HS-5 (cell line): Measurements from ENCODE around the gene FKBP15.
A peak's percentile ranks its signal among the peaks of the same experiment; 100 is the strongest.
"Not testable (repeated sequence)": the region's sequence is repeated elsewhere in the genome, so short reads cannot be mapped to it uniquely, and the experiment has no call there.

ENCODE experiments used
- DNase-seq: peaks from one replicate; pipeline ENCODE4 v3.0.0-alpha.2; 2012; ENCODE audit warnings: low read depth

The FKBP15 gene, protein sequence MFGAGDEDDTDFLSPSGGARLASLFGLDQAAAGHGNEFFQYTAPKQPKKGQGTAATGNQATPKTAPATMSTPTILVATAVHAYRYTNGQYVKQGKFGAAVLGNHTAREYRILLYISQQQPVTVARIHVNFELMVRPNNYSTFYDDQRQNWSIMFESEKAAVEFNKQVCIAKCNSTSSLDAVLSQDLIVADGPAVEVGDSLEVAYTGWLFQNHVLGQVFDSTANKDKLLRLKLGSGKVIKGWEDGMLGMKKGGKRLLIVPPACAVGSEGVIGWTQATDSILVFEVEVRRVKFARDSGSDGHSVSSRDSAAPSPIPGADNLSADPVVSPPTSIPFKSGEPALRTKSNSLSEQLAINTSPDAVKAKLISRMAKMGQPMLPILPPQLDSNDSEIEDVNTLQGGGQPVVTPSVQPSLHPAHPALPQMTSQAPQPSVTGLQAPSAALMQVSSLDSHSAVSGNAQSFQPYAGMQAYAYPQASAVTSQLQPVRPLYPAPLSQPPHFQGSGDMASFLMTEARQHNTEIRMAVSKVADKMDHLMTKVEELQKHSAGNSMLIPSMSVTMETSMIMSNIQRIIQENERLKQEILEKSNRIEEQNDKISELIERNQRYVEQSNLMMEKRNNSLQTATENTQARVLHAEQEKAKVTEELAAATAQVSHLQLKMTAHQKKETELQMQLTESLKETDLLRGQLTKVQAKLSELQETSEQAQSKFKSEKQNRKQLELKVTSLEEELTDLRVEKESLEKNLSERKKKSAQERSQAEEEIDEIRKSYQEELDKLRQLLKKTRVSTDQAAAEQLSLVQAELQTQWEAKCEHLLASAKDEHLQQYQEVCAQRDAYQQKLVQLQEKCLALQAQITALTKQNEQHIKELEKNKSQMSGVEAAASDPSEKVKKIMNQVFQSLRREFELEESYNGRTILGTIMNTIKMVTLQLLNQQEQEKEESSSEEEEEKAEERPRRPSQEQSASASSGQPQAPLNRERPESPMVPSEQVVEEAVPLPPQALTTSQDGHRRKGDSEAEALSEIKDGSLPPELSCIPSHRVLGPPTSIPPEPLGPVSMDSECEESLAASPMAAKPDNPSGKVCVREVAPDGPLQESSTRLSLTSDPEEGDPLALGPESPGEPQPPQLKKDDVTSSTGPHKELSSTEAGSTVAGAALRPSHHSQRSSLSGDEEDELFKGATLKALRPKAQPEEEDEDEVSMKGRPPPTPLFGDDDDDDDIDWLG

GRCh38 chr9:113221003-113221799 is at the start of gene FKBP15, which contains the start of gene SLC31A1:
FKBP15 (minus strand) TSS chr9:113221277; CDS start chr9:113221243, 34 bp downstream.
SLC31A1 (plus strand) TSS chr9:113221544; CDS start chr9:113256149, 34,605 bp downstream.
- DNase-seq: peak; percentile 91

DNA sequence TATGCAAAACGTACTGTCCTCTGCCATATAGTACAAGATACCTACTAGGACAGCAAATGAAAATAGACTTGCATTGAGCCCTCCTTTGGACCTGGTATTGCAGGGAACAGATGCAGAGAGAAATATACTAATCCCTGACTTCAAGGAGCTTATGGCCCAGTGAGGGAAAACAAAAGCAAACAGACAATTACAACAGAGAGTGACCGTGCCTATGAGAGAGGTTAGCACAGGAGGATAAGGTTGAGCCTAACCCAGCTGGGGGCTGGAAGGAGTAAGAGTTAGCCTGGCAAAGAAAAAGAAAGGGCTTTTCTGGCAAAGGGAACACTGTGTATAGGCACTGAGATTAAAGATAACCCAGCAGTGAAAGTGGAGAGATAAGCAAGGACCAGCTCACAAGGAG is 48.8 kb upstream of the FKBP15 start:
- DNase-seq: no peak

DNA sequence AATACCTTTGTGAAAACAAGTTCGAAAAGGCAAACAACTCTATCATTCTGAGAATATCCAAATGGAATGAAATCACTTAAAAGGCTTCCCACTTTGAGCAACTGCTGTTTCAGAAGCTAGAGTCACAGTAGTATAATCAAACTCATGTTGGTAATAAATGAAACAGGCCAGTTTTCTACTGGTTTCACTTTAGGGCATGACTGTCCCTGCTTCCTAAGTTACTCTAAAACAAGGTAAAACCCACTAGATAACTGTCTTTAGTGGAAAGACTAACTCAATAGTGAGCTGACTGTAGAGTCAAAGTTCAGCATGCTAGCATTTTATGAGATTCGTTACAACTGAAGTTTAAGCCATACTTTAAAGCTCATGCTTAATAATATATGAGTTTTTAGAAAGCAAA is 48.3 kb upstream of the FKBP15 start:
- DNase-seq: no peak

GRCh38 chr9:113267911-113268566 is 47.0 kb upstream of the FKBP15 start:
- no peak for DNase-seq

GRCh38 chr9:113266174-113266573 is 45.1 kb upstream of the FKBP15 start:
- DNase-seq: no peak

- no peak for DNase-seq
Observed at GRCh38 chr9:113261917-113262671, 41.0 kb upstream of the FKBP15 start.

DNA sequence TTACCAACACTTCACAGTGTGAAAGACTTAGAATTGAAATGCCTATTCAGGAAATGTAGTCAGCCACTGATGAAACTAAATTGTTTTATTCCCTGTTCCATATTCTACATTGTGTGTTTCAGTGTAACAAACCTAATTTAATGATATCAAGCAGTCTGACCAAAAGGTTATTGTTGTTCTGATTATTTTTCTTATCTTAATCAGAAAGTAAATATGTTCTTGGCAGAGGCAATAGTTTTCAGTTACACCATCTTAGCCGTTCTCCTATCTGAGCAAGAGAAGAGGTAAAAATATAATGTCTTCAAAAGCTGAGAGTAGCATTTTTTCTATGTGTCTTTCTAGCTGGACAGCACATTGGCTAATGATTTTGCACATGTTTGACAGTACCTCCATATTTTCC is 37.2 kb upstream of the FKBP15 start:
- no peak for DNase-seq

DNA sequence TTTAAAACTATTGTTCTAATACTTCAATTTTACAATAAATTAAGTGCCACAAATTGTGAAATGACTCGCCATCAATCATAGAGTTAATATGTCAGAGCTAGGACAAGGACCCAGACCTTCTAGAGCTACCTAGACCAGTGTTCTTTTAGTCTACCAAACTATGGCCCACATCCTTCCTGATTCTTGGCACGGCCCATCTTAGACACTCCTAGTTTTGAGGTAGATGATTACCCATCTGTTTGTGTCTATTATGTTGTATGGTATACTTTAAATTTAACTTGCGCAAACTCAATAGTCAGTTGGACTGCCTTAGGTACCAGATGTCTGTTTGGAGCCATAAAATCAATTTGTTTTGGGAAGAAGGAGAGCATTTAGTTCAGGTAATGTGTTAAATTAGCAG is 36.8 kb upstream of the FKBP15 start:
- DNase-seq: no peak

GRCh38 chr9:113255438-113255837 is 34.4 kb upstream of the FKBP15 start:
- no peak for DNase-seq

DNA sequence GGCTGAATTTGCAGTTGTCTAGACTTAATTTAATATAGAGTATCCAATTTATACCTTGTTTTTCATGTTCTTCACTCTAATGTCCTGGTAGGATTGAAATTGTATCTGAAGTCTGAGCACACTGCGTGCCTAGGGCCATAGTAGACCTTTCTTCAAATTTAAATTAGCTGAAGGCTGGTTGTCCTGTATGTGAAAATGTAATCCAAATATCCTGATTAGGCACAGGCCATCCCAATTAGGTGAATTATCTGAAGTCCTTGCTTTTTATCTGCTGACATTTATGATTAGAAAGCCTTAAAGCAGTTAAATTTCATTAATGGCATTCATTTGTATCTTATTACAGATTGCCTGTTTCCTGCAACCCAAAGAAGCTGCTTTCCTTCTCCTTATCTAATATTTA is 33.9 kb upstream of the FKBP15 start:
- no peak for DNase-seq

DNA sequence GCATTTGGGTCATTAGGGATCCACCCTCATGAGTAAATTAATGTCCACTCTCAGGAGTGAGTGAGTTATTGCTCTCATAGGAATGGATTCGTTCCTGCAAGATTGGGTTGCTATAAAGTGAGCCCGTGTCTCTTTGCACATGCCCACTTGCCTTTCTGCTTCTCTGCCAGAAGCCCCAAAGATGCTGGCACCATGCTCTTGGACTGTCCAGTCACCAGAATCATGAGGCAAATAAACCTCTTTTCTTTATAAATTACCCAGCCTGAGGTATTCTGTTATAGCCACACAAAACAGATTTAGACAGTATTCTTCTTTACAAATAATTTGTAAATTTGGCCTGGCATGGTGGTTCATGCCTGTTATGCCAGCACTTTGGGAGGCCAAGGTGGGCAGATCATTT is 29.7 kb upstream of the FKBP15 start:
- no peak for DNase-seq

DNA sequence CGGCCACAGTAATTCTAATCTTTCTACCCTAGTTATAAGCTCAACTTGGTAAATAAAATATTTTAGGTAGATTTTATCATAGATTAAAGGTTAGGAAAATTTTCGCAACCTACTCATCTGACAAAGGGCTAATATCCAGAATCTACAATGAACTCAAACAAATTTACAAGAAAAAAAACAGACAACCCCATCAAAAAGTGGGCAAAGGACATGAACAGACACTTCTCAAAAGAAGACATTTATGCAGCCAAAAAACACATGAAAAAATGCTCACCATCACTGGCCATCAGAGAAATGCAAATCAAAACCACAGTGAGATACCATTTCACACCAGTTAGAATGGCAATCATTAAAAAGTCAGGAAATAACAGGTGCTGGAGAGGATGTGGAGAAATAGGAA is 28.6 kb upstream of the FKBP15 start:
- not testable (repeated sequence) for DNase-seq

DNA sequence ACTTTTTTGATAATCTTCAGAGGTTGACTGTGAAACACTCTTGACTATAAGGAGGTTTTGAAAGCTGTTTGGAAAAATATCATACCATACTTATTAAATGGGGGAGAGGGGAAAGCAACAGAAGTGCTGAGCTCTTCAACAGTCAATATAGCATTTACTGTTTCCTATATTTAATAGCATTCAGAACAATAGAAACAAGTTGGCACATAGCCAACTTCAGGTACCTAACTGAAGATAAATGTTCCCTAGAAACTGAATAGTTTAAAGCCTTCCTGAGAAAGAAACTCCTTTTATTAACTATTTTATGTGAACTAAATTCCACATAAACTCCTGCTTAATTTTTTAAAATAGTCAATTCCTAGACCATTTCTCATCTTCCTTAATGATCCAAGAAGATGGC is 26.6 kb upstream of the FKBP15 start:
- no peak for DNase-seq

DNA sequence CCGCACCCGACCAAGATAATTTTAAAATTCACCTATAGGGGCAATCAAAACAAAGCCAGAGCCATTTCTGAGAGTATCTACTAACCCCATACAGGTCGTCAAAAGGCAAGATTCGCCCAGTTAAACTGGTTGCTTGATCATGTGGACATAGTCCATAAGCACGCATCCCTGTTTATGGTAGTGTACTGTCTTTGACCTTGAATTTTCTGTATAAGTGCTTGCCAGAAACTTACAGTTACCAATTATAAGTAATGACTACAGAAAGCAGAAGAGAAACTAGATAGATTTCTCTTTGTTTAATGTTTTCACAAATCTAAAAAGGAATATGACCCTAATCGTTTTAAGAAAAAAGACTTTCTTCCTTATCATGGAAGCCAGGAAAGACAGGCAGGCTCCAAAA is 25.9 kb upstream of the FKBP15 start:
- DNase-seq: no peak

DNA sequence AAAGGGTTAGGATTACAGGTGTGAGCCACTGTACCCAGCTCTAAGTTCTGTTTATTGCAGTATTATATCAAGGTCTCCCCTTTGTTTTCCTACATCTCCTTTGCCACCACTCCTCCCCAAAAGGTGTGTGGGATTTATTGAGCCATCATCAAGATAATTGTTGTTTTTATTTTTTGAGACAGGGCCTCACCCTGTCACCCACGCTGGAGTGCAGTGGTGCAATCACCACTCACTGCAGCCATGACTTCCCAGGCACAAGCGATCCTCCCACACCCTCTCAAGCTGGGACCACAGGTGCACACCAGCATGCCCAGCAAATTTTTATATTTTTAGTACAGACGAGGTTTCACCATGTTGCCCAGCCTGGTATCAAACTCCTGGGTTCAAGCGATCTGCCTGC is 24.8 kb upstream of the FKBP15 start:
- no peak for DNase-seq

- no peak for DNase-seq
Observed at GRCh38 chr9:113244556-113244955, 23.5 kb upstream of the FKBP15 start.

GRCh38 chr9:113241161-113241560 is 20.1 kb upstream of the FKBP15 start:
- DNase-seq: no peak

DNA sequence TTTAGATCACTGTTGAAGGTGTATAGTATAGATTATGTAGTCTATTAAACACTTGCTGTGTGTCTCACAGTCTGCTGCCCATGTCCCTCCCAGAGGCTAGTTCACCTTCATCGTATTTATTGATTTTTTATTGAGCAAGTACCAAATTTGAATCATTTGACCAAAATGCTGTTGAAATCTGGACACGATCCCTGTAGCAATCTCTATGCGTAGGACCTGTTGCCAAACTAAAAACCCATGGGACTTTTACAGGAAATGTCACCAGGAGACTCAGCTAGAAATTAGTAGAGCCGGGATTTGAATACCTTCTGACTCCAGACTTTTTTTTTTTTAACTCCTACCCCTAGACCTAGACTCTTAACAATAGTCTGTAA is 17.8 kb upstream of the FKBP15 start:
- no peak for DNase-seq

- no peak for DNase-seq
Observed at GRCh38 chr9:113238202-113238858, 17.3 kb upstream of the FKBP15 start.

DNA sequence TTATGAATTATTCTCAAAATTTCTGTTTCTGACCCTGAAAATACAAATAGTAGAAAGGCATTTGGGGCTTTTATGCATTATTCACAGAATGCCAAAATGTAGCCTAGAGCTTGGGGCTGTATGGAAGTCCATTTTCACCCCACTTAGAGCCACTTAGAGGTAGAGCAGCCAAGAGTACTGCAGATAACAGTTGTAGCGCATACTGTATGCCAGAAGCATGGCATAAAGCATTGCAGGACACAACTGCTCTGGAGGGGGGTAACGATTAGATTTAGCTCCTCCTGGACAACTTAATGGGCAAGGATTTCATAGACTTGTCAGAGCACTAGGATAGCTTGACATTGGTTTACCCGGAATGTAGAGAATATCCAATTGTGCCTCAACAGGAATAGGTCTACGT is 15.9 kb upstream of the FKBP15 start:
- DNase-seq: no peak
